ENCODE results near the gene LMO1. TPM values are rescaled to one million over a fixed set of nuclear protein-coding genes. Genes with fewer than 3 reads are reported as not detected.

Gene LMO1
- total and polyA plus RNA-seq, 10 of the 15 experiments (the other 5 are each of a cell fraction or from before 2014, with no cell fraction given), result not detected

DNA sequence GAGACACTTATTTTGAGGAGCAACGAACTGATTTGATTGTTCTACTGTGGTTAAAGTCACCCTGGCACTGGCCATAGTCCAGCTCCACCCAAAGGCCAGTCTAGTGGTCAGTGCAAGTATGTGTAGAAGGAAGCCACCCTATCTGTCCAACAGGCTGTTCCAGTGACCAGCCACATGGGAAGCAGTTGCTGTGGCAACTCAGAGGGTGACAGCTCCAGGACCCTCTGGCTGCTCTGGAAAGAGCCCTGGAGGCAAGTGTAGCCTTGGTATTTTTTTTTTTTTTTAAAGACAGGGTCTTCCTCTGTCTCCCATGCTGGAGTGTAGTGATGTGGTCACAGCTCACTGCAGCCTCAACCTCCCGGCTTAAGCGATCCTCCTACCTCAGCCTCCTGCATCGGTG, 27.8 kb downstream of the LMO1 start:
- ChIA-PET CTCF (no interaction called here), POLR2A (no interaction called here), SMC1A (ENCODE audit: uncharacterized antibody, unreplicated experiment) (no interaction called here), RAD21 (ENCODE audit: unreplicated experiment) (no interaction called here)
- BruUV-seq (replicated peaks), result no TSS peak
- H3K4me2 ChIP-seq (ENCODE audit: control insufficient read depth, insufficient read depth), result no peak overlapping the region
- no peak overlapping the region for H3K9ac ChIP-seq (ENCODE audit: control insufficient read depth, insufficient read depth, low read length)
- WGBS (ENCODE audit: insufficient coverage, insufficient replicate concordance, low lambda C conversion rate, missing lambda C conversion rate), result 75% methylated on average over 4 of the region's 4 CpGs
- H4K20me1 ChIP-seq (ENCODE audit: control insufficient read depth, insufficient read depth), result no peaks in the 10 kb centered on the region
- ATAC-seq (no peak), FAIRE-seq (no peak), DNase-seq (ENCODE audit: low read depth, low spot score) (no peak)
- intact Hi-C loops (cut with micrococcal nuclease; ENCODE audit: unreplicated experiment), result no loop called here
- no peaks in the 10 kb centered on the region for H3K36me3 ChIP-seq (ENCODE audit: control insufficient read depth in 2 of 2, insufficient read depth in 2 of 2, low read length in 1 of 2)
- no peaks in the 10 kb centered on the region for H3K9me3 ChIP-seq (replicated peaks; ENCODE audit: control insufficient read depth, insufficient read depth, low read length)
- no peak overlapping the region for H3K4me3 ChIP-seq
- H2AFZ ChIP-seq (ENCODE audit: control insufficient read depth, low read depth, low read length), result no peak overlapping the region
- no peak overlapping the region for H3K27ac ChIP-seq (ENCODE audit: control insufficient read depth, insufficient read depth)
- in situ Hi-C loops (cut with MboI), result no loop called here
- H3K4me1 ChIP-seq (ENCODE audit: control insufficient read depth, insufficient read depth, low read length), result no peaks in the 10 kb centered on the region
- no peaks in the 10 kb centered on the region for H3K79me2 ChIP-seq (ENCODE audit: control insufficient read depth, insufficient read depth, low read length)
- H3K27me3 ChIP-seq (replicated peaks in 1 of 2; ENCODE audit: control insufficient read depth in 2 of 2, insufficient read depth in 2 of 2, low read length in 1 of 2), result no peaks in the 10 kb centered on the region
- TF ChIP-seq, protein P1, sequence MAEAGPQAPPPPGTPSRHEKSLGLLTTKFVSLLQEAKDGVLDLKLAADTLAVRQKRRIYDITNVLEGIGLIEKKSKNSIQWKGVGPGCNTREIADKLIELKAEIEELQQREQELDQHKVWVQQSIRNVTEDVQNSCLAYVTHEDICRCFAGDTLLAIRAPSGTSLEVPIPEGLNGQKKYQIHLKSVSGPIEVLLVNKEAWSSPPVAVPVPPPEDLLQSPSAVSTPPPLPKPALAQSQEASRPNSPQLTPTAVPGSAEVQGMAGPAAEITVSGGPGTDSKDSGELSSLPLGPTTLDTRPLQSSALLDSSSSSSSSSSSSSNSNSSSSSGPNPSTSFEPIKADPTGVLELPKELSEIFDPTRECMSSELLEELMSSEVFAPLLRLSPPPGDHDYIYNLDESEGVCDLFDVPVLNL (IDR thresholded peaks at IDR 0.05; ENCODE audit: low read depth, low read length), result no peak
- TF ChIP-seq, protein P2, sequence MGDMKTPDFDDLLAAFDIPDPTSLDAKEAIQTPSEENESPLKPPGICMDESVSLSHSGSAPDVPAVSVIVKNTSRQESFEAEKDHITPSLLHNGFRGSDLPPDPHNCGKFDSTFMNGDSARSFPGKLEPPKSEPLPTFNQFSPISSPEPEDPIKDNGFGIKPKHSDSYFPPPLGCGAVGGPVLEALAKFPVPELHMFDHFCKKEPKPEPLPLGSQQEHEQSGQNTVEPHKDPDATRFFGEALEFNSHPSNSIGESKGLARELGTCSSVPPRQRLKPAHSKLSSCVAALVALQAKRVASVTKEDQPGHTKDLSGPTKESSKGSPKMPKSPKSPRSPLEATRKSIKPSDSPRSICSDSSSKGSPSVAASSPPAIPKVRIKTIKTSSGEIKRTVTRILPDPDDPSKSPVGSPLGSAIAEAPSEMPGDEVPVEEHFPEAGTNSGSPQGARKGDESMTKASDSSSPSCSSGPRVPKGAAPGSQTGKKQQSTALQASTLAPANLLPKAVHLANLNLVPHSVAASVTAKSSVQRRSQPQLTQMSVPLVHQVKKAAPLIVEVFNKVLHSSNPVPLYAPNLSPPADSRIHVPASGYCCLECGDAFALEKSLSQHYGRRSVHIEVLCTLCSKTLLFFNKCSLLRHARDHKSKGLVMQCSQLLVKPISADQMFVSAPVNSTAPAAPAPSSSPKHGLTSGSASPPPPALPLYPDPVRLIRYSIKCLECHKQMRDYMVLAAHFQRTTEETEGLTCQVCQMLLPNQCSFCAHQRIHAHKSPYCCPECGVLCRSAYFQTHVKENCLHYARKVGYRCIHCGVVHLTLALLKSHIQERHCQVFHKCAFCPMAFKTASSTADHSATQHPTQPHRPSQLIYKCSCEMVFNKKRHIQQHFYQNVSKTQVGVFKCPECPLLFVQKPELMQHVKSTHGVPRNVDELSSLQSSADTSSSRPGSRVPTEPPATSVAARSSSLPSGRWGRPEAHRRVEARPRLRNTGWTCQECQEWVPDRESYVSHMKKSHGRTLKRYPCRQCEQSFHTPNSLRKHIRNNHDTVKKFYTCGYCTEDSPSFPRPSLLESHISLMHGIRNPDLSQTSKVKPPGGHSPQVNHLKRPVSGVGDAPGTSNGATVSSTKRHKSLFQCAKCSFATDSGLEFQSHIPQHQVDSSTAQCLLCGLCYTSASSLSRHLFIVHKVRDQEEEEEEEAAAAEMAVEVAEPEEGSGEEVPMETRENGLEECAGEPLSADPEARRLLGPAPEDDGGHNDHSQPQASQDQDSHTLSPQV (IDR thresholded peaks at IDR 0.05), result no peak
- TF ChIP-seq, protein P3, sequence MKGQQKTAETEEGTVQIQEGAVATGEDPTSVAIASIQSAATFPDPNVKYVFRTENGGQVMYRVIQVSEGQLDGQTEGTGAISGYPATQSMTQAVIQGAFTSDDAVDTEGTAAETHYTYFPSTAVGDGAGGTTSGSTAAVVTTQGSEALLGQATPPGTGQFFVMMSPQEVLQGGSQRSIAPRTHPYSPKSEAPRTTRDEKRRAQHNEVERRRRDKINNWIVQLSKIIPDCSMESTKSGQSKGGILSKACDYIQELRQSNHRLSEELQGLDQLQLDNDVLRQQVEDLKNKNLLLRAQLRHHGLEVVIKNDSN (IDR thresholded peaks at IDR 0.05; ENCODE audit: borderline replicate concordance, extremely low read length, insufficient read depth, low read depth, low read length), result no peak
- TF ChIP-seq RFX5 (IDR thresholded peaks at IDR 0.05; ENCODE audit: low read depth, low read length), result no peak
- no peak for TF ChIP-seq RBBP5 (conservative IDR thresholded peaks at IDR 0.05)
- TF ChIP-seq MLLT1 (IDR thresholded peaks at IDR 0.05), result no peak
- no peak for TF ChIP-seq SPI1 (IDR thresholded peaks at IDR 0.05; ENCODE audit: borderline replicate concordance, insufficient read depth, low read depth, low read length)
- TF ChIP-seq EGR1 (IDR thresholded peaks at IDR 0.05; ENCODE audit: borderline replicate concordance in 1 of 2, low read depth in 2 of 2, low read length in 2 of 2), result no peak
- TF ChIP-seq TARDBP (IDR thresholded peaks at IDR 0.05; ENCODE audit: borderline replicate concordance), result no peak
- TF ChIP-seq CBX3 (IDR thresholded peaks at IDR 0.05; ENCODE audit: borderline replicate concordance, low read depth), result no peak
- no peak for TF ChIP-seq EP300 (IDR thresholded peaks at IDR 0.05; ENCODE audit: borderline replicate concordance in 1 of 2, control insufficient read depth in 1 of 2, low read depth in 2 of 2, low read length in 2 of 2)
- TF ChIP-seq SMC3 (IDR thresholded peaks at IDR 0.05; ENCODE audit: borderline replicate concordance, low read length), result no peak
- TF ChIP-seq CHD1 (IDR thresholded peaks at IDR 0.05; ENCODE audit: low read depth, low read length), result no peak
- TF ChIP-seq ASH2L (IDR thresholded peaks at IDR 0.05; ENCODE audit: borderline replicate concordance, low read depth), result no peak
- TF ChIP-seq SUZ12 (IDR thresholded peaks at IDR 0.05; ENCODE audit: unreplicated experiment), result no peak
- TF ChIP-seq, protein P4, sequence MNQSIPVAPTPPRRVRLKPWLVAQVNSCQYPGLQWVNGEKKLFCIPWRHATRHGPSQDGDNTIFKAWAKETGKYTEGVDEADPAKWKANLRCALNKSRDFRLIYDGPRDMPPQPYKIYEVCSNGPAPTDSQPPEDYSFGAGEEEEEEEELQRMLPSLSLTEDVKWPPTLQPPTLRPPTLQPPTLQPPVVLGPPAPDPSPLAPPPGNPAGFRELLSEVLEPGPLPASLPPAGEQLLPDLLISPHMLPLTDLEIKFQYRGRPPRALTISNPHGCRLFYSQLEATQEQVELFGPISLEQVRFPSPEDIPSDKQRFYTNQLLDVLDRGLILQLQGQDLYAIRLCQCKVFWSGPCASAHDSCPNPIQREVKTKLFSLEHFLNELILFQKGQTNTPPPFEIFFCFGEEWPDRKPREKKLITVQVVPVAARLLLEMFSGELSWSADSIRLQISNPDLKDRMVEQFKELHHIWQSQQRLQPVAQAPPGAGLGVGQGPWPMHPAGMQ (IDR thresholded peaks at IDR 0.05; ENCODE audit: borderline replicate concordance), result no peak

All from GM12878 (cell line).